ENCODE data around the gene FRMD3. TPM values are rescaled to one million over a fixed set of nuclear protein-coding genes. Genes with fewer than 3 reads are reported as not detected.

FRMD3 gene
- total RNA-seq, result 10 to 100 TPM; 27.5 to 41.0 (median 37.8) TPM
- 100 to 1,000 TPM in 1 of 3 donors, 10 to 100 TPM in 1, 1 to 10 TPM in 1; 8.5 to 182 (median 55.9) TPM for polyA plus RNA-seq
- long read RNA-seq, donor 1, full-length matches to known transcripts, result 18 of 30 reads
- long read RNA-seq, donor 1, partial matches to known transcripts, result 9 of 30 reads
- long read RNA-seq, donor 1, other reads (novel, unspliced or antisense), result 3 of 30 reads
- long read RNA-seq, donor 2, full-length matches to known transcripts, result 32 of 48 reads
- long read RNA-seq, donor 2, partial matches to known transcripts, result 11 of 48 reads
- long read RNA-seq, donor 2, other reads (novel, unspliced or antisense), result 5 of 48 reads

GRCh38 chr9:83538172-83538889 lies at the start of gene FRMD3:
Gene FRMD3, minus strand, starts transcription at chr9:83538401. Its CDS starts 170 bp downstream, at chr9:83538231.
- peak; percentile 88 to 96 (median 92) for ATAC-seq
- Histone ChIP-seq H3K27ac (peak within 1 kb of the TSS; percentile 64), H3K27me3 (ENCODE audit: insufficient read depth in 3 of 3, low read length in 2 of 3) (peaks cover 0 to 10% (median 0%) of the 10 kb centered on the region in 3 donors), H3K4me1 (peaks cover 16% of the 10 kb centered on the region), H3K9me3 (no peaks in the 10 kb centered on the region), H3K36me3 (ENCODE audit: insufficient read depth in 1 of 2, low read depth in 1 of 2) (no peaks in the 10 kb centered on the region), H3K4me3 (peak within 1 kb of the TSS; percentile 85)
- DNase-seq, result peak; percentile 78 to 91
- TF ChIP-seq CTCF (IDR thresholded peaks at IDR 0.05), result peak; percentile 64
- WGBS, 3 donors, result 0 to 1% (median 0%) methylated on average over 43 to 85 of the region's 85 CpGs
- intact Hi-C loops (cut with DNase I), result loop anchor here in 1 of 2 donors (5.0 kb wide), 2 partner anchors 106 to 316 kb away; no protein-coding TSS in a partner anchor

- TF ChIP-seq CTCF (IDR thresholded peaks at IDR 0.05), result no peak
- Histone ChIP-seq H3K27me3 (ENCODE audit: insufficient read depth in 3 of 3, low read length in 2 of 3) (no peaks in the 10 kb centered on the region), H3K36me3 (ENCODE audit: insufficient read depth in 1 of 2, low read depth in 1 of 2) (peaks cover 5 to 11% of the 10 kb centered on the region in 2 donors), H3K27ac (no peak overlapping the region), H3K9me3 (no peaks in the 10 kb centered on the region), H3K4me3 (no peak overlapping the region), H3K4me1 (no peaks in the 10 kb centered on the region)
- WGBS, 3 donors, result 82 to 90% (median 85%) methylated on average over 4 of the region's 4 CpGs
- intact Hi-C loops (cut with DNase I), result no loop called here
- ATAC-seq (no peak), DNase-seq (no peak)
Measured at GRCh38 chr9:83584995-83585394, 46.8 kb upstream of the FRMD3 start.

GRCh38 chr9:83583151-83584014 lies 45.2 kb upstream of the FRMD3 start:
- no peak overlapping the region for H3K4me3 ChIP-seq
- ATAC-seq (peak in 3 of 4 donors; percentile 65 to 77 (median 67)), DNase-seq (no peak)
- H3K36me3 ChIP-seq (ENCODE audit: insufficient read depth in 1 of 2, low read depth in 1 of 2), result peaks cover 5 to 11% of the 10 kb centered on the region in 2 donors
- no peak overlapping the region for H3K27ac ChIP-seq
- intact Hi-C loops (cut with DNase I), result no loop called here
- H3K4me1 ChIP-seq, result no peaks in the 10 kb centered on the region
- WGBS, 3 donors, result 72 to 75% (median 75%) methylated on average over 6 of the region's 6 CpGs
- no peaks in the 10 kb centered on the region for H3K27me3 ChIP-seq (ENCODE audit: insufficient read depth in 3 of 3, low read length in 2 of 3)
- peaks cover 3% of the 10 kb centered on the region for H3K9me3 ChIP-seq
- peak; percentile 66 for TF ChIP-seq CTCF (IDR thresholded peaks at IDR 0.05)

GRCh38 chr9:83582029-83582428 lies 43.8 kb upstream of the FRMD3 start:
- ATAC-seq, result peak in 1 of 4 donors; percentile 59
- 73 to 74% (median 74%) methylated on average over 1 of the region's 1 CpG for WGBS, 3 donors

More at GRCh38 chr9:83582029-83582428, 43.8 kb upstream of the FRMD3 start:
- peaks cover 5 to 11% of the 10 kb centered on the region in 2 donors for H3K36me3 ChIP-seq (ENCODE audit: insufficient read depth in 1 of 2, low read depth in 1 of 2)
- no peak overlapping the region for H3K4me3 ChIP-seq
- H3K27ac ChIP-seq, result no peak overlapping the region
- peaks cover 3% of the 10 kb centered on the region for H3K9me3 ChIP-seq
- TF ChIP-seq CTCF (IDR thresholded peaks at IDR 0.05), result no peak
- intact Hi-C loops (cut with DNase I), result no loop called here
- H3K27me3 ChIP-seq (ENCODE audit: insufficient read depth in 3 of 3, low read length in 2 of 3), result no peaks in the 10 kb centered on the region
- DNase-seq, result no peak
- no peaks in the 10 kb centered on the region for H3K4me1 ChIP-seq
